Mononuclear cell (primary cell): ENCODE data around the gene CCNG1. TPM values are rescaled to one million over a fixed set of nuclear protein-coding genes. Genes with fewer than 3 reads are reported as not detected.
"Not testable (repeated sequence)": the region's sequence is repeated elsewhere in the genome, so short reads cannot be mapped to it uniquely, and the experiment has no call there.

Source experiments
- H3K27me3 ChIP-seq: 2 replicates; pipeline ENCODE4 v1.6.0; 2011; ENCODE audit warnings: low read length, control low read depth; ENCODE audit not compliant: insufficient read depth
- H3K4me1 ChIP-seq: 2 replicates; pipeline ENCODE4 v1.5.1; 2011; ENCODE audit warnings: mild to moderate bottlenecking, low read length, control low read depth; ENCODE audit not compliant: insufficient read depth
- H3K4me3 ChIP-seq: 2 replicates; pipeline ENCODE4 v1.5.1; 2011; ENCODE audit warnings: mild to moderate bottlenecking, low read length, moderate library complexity
- H3K9me3 ChIP-seq: 2 replicates; pipeline ENCODE4 v1.5.1; 2011; ENCODE audit warnings: low read depth, mild to moderate bottlenecking, control low read depth, low read length
- total RNA-seq: library from RNA; depleted of rRNA; stranded (reverse); fragments of >200 nt; gene quantifications from one replicate; pipeline ENCODE4 v1.2.3, GENCODE V29; 2012

Gene CCNG1, protein sequence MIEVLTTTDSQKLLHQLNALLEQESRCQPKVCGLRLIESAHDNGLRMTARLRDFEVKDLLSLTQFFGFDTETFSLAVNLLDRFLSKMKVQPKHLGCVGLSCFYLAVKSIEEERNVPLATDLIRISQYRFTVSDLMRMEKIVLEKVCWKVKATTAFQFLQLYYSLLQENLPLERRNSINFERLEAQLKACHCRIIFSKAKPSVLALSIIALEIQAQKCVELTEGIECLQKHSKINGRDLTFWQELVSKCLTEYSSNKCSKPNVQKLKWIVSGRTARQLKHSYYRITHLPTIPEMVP
- total RNA-seq: 240 TPM

GRCh38 chr5:163437309-163438182 is at the start of gene CCNG1:
TSS of gene CCNG1 (plus strand) at chr5:163437595. CDS start at chr5:163439257, 1,662 bp downstream.
- Histone ChIP-seq H3K27me3 (no peaks in the 10 kb centered on the region), H3K9me3 (no peaks in the 10 kb centered on the region), H3K4me1 (peaks cover 23% of the 10 kb centered on the region), H3K4me3 (peak within 1 kb of the TSS; percentile 93)

GRCh38 chr5:163395792-163396191 is 41.6 kb upstream of the CCNG1 start:
- no peaks in the 10 kb centered on the region for H3K27me3 ChIP-seq
- H3K4me1 ChIP-seq: peaks cover 7% of the 10 kb centered on the region
- no peak overlapping the region for H3K4me3 ChIP-seq
- no peaks in the 10 kb centered on the region for H3K9me3 ChIP-seq

GRCh38 chr5:163396818-163397340 is 40.5 kb upstream of the CCNG1 start:
- H3K4me3 ChIP-seq, H3K4me1 ChIP-seq, H3K27me3 ChIP-seq, H3K9me3 ChIP-seq: not testable (repeated sequence)

GRCh38 chr5:163397354-163397753 is 40.0 kb upstream of the CCNG1 start:
- Histone ChIP-seq H3K9me3 (no peaks in the 10 kb centered on the region), H3K4me1 (peaks cover 7% of the 10 kb centered on the region), H3K27me3 (no peaks in the 10 kb centered on the region), H3K4me3 (no peak overlapping the region)

DNA sequence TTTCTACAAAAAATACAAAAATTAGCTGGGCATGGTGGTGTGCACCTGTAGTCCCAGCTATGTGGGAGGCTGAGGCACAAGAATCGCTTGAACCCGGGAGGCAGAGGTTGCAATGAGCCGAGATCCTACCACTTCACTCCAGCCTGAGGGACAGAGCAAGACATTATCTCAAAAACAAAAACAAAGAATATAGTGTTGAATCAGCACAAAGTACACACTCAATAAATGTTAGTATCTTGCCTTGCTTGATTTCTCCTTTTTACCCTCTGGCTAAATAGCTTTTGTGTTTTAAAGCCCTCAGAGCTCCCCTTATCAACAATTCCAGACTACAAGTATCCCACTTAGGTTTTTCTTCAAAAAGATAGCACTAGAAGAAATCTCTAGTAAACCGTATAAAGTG is 37.5 kb upstream of the CCNG1 start:
- peaks cover 7% of the 10 kb centered on the region for H3K4me1 ChIP-seq
- no peaks in the 10 kb centered on the region for H3K27me3 ChIP-seq
- H3K4me3 ChIP-seq: no peak overlapping the region
- H3K9me3 ChIP-seq: no peaks in the 10 kb centered on the region

- Histone ChIP-seq H3K4me1 (peaks cover 10% of the 10 kb centered on the region), H3K27me3 (no peaks in the 10 kb centered on the region), H3K9me3 (no peaks in the 10 kb centered on the region), H3K4me3 (no peak overlapping the region)
Observed at GRCh38 chr5:163401271-163401670, 36.1 kb upstream of the CCNG1 start.

- Histone ChIP-seq H3K4me1 (peaks cover 13% of the 10 kb centered on the region), H3K27me3 (no peaks in the 10 kb centered on the region), H3K4me3 (no peak overlapping the region), H3K9me3 (no peaks in the 10 kb centered on the region)
Observed at GRCh38 chr5:163402007-163402406, 35.4 kb upstream of the CCNG1 start.

DNA sequence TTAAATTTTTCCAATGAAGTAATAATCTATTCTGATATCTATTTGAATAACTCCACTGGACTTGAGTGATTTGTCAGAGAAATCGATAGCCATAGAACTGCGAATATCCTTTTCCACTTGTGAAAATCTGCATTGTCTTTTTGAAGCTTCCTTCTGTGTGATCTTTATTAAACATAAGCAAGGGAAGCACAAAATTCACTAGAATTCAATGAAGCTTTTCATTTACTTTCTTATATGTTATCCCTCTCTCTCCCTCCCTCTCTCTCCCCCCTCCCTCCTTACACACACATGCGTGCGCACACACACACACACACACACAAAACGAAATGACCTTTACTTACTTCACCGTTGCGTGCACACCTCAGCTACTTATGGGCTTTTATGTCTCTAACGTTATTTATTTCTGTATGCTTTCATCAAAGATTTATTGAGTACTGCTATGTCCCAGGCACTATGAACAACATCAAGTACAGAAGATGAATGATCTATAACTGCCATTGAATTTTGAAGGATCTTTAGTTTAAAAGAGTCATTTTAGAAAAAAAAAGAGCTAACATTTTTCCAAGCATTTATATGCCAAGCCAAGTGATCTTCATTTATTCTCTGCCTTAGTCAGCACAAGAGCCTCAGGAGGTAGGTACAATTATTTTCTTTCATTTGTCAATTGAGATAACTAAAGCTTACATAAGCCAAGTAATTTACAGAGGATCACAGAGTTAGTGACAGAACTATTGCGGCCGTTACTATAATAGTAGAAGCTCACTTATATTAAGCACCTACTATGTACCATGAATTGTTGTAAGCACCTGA is 32.8 kb upstream of the CCNG1 start:
- Histone ChIP-seq H3K27me3 (no peaks in the 10 kb centered on the region), H3K9me3 (no peaks in the 10 kb centered on the region), H3K4me3 (no peak overlapping the region), H3K4me1 (peaks cover 23% of the 10 kb centered on the region)

- H3K9me3 ChIP-seq: no peaks in the 10 kb centered on the region
- H3K4me3 ChIP-seq: no peak overlapping the region
Observed at GRCh38 chr5:163407034-163407655, 30.2 kb upstream of the CCNG1 start.

GRCh38 chr5:163408311-163408923 is 29.0 kb upstream of the CCNG1 start:
- H3K4me3 ChIP-seq: no peak overlapping the region
- H3K27me3 ChIP-seq: no peaks in the 10 kb centered on the region

More at GRCh38 chr5:163407034-163407655, 30.2 kb upstream of the CCNG1 start:
- H3K4me1 ChIP-seq: peaks cover 23% of the 10 kb centered on the region
- no peaks in the 10 kb centered on the region for H3K27me3 ChIP-seq

DNA sequence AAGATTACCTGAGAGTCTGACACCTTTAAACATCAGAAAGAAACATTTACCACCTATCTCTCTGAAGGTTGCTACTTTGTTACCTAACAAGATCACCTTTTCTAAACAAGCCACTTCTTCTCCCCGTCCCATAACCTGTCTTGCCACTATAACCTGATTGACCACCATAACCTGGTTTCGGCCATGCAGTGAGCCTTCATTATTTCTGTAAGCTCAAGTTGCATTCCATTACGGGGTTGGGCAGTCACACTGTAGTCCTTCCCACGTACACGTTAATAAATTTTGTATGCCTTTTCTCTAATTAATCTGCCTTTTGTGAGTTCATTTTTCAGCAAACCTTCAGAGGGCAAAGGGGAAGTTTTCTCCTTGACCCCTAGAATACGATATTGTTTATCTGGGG is 28.0 kb upstream of the CCNG1 start:
- Histone ChIP-seq H3K4me1 (peaks cover 23% of the 10 kb centered on the region), H3K27me3 (no peaks in the 10 kb centered on the region), H3K4me3 (no peak overlapping the region), H3K9me3 (no peaks in the 10 kb centered on the region)

More at GRCh38 chr5:163408311-163408923, 29.0 kb upstream of the CCNG1 start:
- Histone ChIP-seq H3K4me1 (peaks cover 23% of the 10 kb centered on the region), H3K9me3 (no peaks in the 10 kb centered on the region)

DNA sequence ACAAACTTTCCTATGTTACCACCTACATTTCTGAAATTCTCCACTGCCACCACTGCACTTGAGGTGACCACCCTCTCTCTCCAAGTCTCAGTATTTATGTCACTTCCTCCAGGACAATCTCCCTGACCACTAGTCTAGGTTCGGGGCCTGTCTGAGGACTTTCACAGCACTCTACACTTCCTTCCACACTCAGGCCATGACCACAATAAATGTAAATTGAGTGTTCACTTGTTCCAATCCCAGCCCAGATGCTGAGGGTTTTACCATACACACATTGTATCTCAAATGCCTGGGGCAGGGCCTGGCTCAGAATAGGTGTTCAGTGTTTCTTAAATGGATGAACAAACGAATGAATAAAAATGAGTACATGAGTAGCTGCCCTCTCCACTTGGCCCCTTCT is 26.9 kb upstream of the CCNG1 start:
- H3K9me3 ChIP-seq: no peaks in the 10 kb centered on the region
- H3K4me3 ChIP-seq: no peak overlapping the region
- H3K27me3 ChIP-seq: peaks cover 6% of the 10 kb centered on the region
- peaks cover 23% of the 10 kb centered on the region for H3K4me1 ChIP-seq

DNA sequence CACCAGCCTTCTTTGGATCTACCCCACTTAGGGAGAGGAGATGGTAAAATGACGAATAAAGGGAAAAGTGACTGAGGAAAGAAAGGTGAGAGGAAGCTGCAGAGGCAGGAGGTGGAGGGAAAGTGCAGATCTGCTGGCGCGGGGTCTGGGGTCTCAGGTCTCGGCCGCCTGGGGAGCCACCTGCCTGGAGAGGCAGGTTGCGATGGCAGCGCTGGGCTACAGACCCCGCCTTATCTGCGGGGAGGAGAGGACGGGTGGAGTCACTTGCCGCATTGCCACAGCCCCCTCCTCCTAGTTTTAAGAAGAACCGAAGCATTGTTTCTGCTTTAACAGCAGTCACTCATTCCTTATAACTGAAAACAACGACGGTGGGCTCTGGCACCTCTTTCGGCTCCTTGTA is 21.7 kb upstream of the CCNG1 start:
- not testable (repeated sequence) for H3K4me3 ChIP-seq, H3K4me1 ChIP-seq, H3K9me3 ChIP-seq, H3K27me3 ChIP-seq

- no peaks in the 10 kb centered on the region for H3K9me3 ChIP-seq
- no peak overlapping the region for H3K4me3 ChIP-seq
- no peaks in the 10 kb centered on the region for H3K4me1 ChIP-seq
- H3K27me3 ChIP-seq: peaks cover 3% of the 10 kb centered on the region
Observed at GRCh38 chr5:163424836-163425235, 12.6 kb upstream of the CCNG1 start.
